ENCODE results near the gene RRBP1. TPM values are rescaled to one million over a fixed set of nuclear protein-coding genes. Genes with fewer than 3 reads are reported as not detected.

The RRBP1 gene
- total RNA-seq, 6 experiments from 2014 or later: 121 to 274 (median 193) TPM

DNA sequence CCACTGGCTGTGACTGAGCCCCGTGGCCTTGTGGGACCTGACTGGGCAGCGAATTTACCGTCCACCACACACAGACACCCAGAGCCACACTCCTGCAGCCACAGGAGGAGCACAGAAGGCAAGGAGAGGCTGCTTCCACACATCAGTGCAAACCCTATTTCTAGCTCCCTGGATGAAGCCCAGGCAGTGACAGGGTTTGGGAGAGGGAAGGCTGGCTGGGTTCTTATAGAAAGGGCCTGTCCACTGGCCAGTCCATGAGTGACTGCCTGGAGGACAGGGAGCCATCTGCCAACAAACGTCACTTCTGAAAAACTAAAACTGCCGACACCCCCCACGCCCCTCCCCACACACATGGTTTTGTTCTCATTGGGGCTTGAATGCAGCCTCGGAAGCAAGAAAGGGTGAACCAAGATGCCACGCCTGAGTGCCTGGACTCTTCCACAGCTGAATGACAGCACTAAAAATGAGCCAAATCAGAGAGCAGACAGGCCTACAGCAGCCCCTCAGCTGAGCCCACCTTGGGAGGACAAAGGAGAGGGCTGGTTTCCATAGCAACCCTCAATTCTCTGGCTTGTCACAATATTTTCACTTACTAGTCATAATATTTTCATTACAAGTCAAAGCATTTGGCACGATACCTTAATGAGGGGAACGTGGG lies 38.4 kb downstream of the RRBP1 start:
- Histone ChIP-seq H3K27me3 (no peaks in the 10 kb centered on the region), H3K4me1 (peaks cover 0 to 58% (median 31%) of the 10 kb centered on the region in 4 donors), H3K36me3 (peaks cover 1 to 32% (median 20%) of the 10 kb centered on the region in 4 donors), H3K4me3 (no peak overlapping the region), H3K9me3 (no peaks in the 10 kb centered on the region), H3K27ac (no peak overlapping the region)
- intact Hi-C loops (cut with DNase I): no loop called here
- DNase-seq (peak in 1 of 3 donors; percentile 15), ATAC-seq (no peak)
- TF ChIP-seq, protein P1, sequence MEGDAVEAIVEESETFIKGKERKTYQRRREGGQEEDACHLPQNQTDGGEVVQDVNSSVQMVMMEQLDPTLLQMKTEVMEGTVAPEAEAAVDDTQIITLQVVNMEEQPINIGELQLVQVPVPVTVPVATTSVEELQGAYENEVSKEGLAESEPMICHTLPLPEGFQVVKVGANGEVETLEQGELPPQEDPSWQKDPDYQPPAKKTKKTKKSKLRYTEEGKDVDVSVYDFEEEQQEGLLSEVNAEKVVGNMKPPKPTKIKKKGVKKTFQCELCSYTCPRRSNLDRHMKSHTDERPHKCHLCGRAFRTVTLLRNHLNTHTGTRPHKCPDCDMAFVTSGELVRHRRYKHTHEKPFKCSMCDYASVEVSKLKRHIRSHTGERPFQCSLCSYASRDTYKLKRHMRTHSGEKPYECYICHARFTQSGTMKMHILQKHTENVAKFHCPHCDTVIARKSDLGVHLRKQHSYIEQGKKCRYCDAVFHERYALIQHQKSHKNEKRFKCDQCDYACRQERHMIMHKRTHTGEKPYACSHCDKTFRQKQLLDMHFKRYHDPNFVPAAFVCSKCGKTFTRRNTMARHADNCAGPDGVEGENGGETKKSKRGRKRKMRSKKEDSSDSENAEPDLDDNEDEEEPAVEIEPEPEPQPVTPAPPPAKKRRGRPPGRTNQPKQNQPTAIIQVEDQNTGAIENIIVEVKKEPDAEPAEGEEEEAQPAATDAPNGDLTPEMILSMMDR (IDR thresholded peaks at IDR 0.05): no peak
- TF ChIP-seq POLR2A (IDR thresholded peaks at IDR 0.05): no peak
- WGBS (ENCODE audit: insufficient coverage, low coverage, low lambda C conversion rate, missing lambda C conversion rate): 75% methylated on average over 8 of the region's 10 CpGs

DNA sequence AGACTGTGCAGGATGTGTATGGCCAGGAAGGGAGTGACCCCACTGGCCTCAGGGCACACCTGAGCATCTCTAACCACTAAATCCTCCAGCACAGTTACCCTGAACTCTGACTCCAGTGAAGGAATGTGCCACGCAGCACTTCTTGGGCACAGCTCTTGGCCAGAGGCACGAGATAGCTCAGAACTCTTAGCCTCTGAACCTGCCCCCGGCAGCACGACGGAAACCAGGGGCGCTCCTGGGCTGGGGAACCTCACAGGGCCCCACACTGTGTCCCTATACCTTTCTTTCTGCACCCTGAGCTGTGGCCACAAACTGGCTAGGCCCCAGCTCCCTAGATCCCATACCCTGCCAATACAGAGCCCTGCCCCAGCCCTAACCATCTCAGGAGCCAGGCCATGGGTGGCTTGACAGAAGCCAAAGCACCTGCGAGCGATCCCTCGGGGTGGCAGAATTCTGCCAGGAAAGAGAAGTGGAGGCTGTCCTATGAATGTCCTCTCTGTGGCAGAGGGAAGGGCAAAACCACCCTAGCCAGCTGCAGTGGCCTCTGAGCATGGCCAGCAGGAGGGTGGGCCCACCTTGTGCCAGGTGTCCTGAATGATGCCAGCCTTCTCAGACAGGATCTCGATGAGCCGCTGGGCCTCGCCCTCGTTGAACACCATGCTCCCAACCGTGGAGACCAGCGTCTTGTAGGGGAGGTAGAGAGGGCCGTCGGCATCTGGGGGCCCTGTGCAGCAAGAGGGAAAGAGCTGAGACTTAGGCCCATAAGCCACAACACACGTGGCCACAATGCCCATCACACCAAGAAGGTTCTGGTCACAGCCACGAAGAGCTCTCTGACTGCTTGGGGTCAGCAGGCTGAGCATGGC lies 39.4 kb downstream of the RRBP1 start:
- Histone ChIP-seq H3K4me3 (no peak overlapping the region), H3K27me3 (no peaks in the 10 kb centered on the region), H3K9me3 (no peaks in the 10 kb centered on the region), H3K4me1 (peaks cover 0 to 48% (median 25%) of the 10 kb centered on the region in 4 donors), H3K36me3 (peaks cover 3 to 42% (median 23%) of the 10 kb centered on the region in 4 donors), H3K27ac (peak overlapping the region in 1 of 3 donors; percentile 24)
- peak in 1 of 3 donors; percentile 50 for DNase-seq
- peak in 1 of 4 donors; percentile 48 for ATAC-seq
- intact Hi-C loops (cut with DNase I): no loop called here
- WGBS (ENCODE audit: insufficient coverage, low coverage, low lambda C conversion rate, missing lambda C conversion rate): 60% methylated on average over 1 of the region's 19 CpGs
- TF ChIP-seq POLR2A (IDR thresholded peaks at IDR 0.05): no peak
- TF ChIP-seq, protein P1 (IDR thresholded peaks at IDR 0.05): no peak

DNA sequence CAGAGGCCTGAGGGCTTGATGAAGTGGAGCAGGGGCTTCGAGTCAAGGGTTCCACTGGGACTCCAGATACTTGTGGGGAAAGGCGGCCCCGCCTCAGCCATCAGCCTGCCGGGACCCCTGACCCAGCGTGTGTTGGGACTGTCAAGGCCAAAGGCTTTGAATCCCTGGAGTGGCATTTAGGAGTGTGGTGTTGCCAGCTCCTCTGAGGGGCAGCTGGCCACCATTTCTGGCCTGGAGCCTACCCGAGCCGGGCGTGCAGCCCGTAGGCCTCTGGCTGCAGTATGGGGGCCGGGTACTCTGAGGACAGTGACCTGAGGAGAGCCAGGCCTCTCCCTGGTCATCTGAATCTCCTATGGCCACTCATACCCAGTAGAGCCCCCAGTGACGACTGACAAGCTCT lies 40.0 kb downstream of the RRBP1 start:
- H3K4me3 ChIP-seq: no peak overlapping the region
- H3K9me3 ChIP-seq: no peaks in the 10 kb centered on the region
- intact Hi-C loops (cut with DNase I): no loop called here
- WGBS (ENCODE audit: insufficient coverage, low coverage, low lambda C conversion rate, missing lambda C conversion rate): 0% methylated on average over 1 of the region's 11 CpGs
- TF ChIP-seq, protein P1 (IDR thresholded peaks at IDR 0.05): no peak
- peaks cover 0 to 42% (median 22%) of the 10 kb centered on the region in 4 donors for H3K4me1 ChIP-seq
- DNase-seq (peak in 1 of 3 donors; percentile 69), ATAC-seq (peak; percentile 42 to 78 (median 52))
- H3K27me3 ChIP-seq: no peaks in the 10 kb centered on the region
- peaks cover 3 to 48% (median 23%) of the 10 kb centered on the region in 4 donors for H3K36me3 ChIP-seq
- H3K27ac ChIP-seq: peak overlapping the region in 1 of 3 donors; percentile 24

DNA sequence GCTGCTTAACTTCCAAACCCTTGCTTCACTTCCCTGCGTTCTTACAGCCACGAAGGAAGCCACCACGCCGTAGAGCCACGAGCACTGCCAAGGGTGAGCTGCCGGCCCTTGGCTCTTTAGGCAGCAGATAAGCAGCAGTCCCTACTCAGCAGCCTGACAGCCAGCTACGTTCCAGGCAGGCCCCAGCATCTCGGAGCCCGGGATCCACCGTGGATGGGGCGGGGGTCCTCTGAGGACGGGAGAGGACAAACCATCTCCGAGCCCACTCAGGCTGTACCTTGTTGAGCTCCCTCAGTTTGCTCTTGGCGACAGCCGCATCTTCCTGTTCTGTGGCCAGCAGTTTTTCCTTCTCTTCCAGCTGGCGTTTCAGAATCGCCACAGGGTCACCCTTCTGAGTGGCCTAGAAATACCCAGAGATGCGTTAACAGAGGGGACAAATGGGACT lies 40.5 kb downstream of the RRBP1 start:
- ATAC-seq (no peak), DNase-seq (no peak)
- Histone ChIP-seq H3K4me1 (peaks cover 0 to 37% (median 18%) of the 10 kb centered on the region in 4 donors), H3K27ac (no peak overlapping the region), H3K27me3 (no peaks in the 10 kb centered on the region), H3K36me3 (peaks cover 5 to 50% (median 25%) of the 10 kb centered on the region in 4 donors), H3K4me3 (no peak overlapping the region), H3K9me3 (no peaks in the 10 kb centered on the region)
- no peak for TF ChIP-seq POLR2A (IDR thresholded peaks at IDR 0.05)
- TF ChIP-seq, protein P1 (IDR thresholded peaks at IDR 0.05): no peak
- 67% methylated on average over 3 of the region's 18 CpGs for WGBS (ENCODE audit: insufficient coverage, low coverage, low lambda C conversion rate, missing lambda C conversion rate)
- intact Hi-C loops (cut with DNase I): no loop called here
